Activated T-cell treated with anti-CD3 and anti-CD28 coated beads, Interleukin-2, amount 50 U/mL, for 48 hours (primary cell): Measurements from ENCODE around the gene TAOK2.
A peak's percentile ranks its signal among the peaks of the same experiment; 100 is the strongest.
"Not testable (repeated sequence)": the region's sequence is repeated elsewhere in the genome, so short reads cannot be mapped to it uniquely, and the experiment has no call there.

Source experiments
- DNase-seq, 2 experiments: peaks; one replicate each; pipeline ENCODE4 v3.0.0-alpha.2; 2020

Gene TAOK2

DNA sequence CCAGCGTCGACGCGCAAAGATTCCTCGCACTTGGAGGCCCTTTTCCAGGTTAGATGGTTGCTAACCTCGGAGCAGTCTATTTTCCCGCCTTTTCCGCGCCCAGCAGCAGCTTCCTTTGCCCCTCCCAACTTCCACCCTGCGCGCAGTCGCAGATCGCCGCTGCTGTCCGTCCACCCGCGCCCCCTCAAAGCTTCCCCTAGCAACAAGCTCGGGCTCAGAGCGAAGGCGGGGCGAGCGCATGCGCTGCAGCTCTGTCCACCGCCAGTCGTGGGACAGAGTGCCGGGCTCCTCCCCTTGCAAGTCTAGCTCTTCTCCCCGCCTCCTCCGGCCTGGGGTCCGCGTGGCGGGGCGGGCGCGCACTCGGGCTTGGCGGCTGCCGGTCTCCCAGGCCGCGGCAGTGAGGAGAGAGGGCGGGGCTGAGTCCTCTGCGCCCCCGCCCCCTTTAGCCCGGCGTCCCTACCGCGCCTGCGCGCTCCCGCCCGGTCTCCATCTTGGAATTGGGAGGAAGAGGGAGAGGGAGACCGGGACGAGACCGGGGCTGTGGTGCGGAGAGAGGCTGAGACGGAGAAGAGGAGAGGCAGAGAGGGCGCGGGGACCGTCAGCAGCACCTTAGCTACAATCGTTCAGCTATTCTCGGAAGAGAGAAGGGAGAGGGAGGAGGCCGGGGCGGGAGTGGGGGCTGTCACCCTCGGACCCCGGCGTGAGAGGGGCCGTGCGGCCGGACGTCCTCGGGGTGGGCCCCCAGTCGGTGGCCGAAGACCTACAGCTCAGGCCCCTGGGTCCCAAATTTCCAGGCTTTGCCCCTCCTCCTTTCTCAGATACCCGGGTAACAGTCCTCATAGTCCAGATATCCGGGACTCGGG, at the start of gene TAOK2:
Gene TAOK2 (plus strand): TSS at position 485 of the 863 bp plus-strand sequence. CDS start 3,905 bp downstream, outside the sequence.
- DNase-seq = peak; percentile 97 to 99

DNA sequence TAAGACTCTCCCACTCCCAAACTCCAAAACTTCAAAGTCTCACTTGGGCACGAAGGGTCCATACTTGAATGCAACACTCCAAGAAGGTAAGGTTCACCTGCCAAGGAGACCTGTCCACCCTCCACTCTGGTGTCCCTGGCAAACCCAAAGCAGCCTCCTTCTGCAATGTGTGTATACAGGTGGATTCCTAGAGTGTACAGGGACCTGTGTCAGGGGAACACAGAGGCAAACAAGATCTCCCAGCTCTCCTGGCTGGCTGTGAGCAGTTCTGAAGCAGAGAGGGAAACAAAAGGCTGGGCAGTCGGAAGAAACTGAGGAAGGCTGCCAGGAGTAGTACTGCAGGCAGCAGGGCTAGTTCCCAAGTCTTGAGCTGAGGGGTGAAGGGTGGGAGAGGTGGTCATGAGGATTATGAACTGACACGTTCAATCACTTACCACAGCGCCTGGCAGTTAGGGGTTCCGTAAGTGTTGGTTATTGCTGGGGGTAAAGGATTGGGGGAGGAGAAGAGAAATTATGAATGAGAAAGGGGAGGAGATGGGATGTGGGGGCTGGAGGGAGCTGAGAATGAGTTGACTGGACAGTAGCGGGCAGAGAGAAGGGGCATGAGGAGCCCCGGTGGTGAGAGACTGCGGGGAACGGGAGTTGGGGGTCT, 48.4 kb upstream of the TAOK2 start:
- DNase-seq = peak; percentile 30 to 45

DNA sequence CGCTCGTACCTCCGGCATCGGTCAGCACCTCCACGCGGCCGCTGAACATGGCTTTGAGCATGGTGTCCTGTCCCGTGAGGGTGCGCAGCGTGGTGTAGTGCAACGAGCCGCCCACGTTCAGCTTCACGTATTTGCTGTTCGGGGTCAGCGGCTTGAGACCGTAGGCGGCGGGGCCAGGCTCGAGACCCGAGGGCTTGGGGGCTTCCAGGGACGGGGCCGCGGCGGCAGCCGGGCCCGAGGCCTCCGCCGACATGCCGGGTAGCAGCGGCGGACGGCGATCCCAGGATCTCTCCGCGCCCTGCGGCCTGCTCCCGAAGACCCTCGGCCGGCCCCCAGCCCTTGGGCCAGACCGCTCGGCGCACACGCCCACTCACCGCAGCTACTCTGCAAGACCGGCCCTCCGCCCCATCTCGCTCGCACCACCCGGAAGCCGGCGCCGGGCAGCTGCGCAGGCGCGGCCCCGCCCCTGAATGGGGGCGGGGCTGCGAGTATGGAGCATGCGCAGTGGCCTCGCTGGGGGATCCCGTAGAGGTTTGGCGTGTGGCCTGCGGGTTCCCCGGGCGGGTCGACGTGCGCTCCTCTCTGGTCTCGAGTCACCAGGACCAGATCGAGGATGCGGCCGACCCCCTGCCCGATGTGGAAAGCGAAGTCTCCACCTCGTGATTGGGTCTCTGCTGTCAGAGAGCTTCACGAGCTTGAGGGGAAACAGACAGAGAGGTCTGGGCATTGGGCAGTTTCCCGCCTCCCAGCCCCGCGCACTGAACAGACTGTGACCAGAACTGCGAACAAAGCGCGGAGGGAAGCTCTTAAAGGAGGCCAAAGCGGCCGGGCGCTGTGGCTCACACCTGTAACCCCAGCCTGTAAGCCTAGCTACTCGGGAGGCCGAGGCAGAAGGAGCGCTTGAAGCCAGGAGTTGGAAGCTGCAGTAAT, 47.6 kb upstream of the TAOK2 start, which contains the start of gene KCTD13:
Gene KCTD13 (minus strand): TSS at position 446 of the 930 bp plus-strand sequence. CDS start 193 bp downstream, at position 253.
- DNase-seq = peak; percentile 98

DNA sequence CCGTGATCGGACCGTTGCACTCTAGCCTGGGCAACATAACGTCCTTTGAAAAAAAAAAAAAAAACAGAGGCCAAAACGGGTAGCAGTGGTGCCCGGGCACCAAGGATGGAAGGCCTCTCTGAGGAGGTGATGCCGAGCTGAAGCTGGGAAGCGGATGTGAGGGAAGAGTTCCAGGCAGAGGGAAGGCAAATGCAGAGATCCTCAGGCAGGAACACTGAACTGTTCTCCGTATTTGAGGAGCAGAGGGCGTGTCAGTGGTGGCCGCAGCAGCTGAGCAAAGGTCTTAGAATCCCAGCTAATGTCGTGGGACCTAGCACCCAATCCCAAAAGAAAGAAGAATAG, 47.0 kb upstream of the TAOK2 start:
- DNase-seq = no peak

DNA sequence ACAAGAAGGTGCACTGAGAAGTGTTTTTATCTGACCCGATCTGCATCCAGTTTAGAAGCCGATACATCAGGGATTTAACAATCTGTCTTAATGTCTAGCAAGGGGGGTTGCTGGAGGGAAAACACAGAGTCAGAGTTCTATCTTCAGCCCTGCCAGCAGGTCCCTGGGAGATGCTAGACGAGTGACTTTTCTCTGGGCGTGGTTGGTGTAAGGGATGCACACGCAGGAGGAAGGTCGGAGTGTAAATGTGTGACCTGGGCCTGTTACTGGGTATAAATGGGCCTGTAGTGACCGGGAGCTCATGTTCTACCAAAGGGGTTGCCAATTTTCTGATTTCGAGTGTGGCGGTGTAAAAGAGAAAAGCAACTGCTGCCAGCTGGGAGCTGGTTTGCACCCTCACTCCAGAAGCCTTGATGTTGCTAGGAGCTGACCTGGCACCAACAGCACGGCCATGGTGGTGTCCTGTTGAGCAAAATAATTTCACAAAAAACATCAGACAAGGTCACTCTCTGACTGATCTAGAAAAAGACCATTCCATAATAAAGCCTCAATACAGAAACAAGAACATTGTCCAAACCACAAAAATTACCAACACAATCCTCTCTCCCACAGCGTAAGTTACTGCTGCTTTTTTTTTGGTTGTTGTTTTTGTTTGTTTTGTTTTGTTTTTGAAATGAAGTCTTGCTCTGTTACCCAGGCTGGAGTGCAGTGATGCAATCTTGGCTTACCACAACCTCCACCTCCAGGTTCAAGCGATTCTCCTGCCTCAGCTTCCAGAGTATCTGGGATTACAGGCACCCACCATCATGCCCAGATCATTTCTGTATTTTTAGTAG, 46.4 kb upstream of the TAOK2 start:
- no peak for DNase-seq

DNA sequence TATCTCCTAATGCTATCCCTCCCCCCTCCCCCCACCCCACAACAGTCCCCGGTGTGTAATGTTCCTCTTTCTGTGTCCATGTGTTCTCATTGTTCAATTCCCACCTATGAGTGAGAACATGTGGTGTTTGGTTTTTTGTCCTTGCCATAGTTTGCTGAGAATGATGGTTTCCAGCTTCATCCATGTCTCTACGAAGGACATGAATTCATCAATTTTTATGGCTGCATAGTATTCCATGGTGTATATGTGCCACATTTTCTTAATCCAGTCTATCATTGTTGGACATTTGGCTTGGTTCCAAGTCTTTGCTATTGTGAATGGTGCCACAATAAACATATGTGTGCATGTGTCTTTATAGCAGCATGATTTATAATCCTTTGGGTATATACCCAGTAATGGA, 41.9 kb upstream of the TAOK2 start:
- not testable (repeated sequence) for DNase-seq

DNA sequence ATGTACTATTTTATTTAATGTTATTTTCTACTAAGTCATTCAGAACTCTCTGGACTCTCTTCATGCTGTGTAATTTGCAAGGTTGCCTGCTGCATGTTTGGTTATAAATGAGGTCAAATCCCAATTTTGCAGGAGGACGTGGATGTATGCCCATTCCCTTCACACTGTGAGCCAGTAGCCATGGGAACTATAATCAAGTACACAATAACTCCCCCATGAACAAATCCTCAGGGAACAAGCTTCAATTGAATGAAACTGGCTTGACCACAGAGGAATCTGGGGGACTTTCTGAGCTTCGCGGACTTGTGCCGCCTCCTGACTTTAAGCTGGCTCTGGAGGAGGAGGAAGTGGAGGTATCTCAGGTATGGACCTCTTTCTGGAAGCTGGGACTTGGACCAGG, 33.0 kb upstream of the TAOK2 start:
- no peak for DNase-seq

DNA sequence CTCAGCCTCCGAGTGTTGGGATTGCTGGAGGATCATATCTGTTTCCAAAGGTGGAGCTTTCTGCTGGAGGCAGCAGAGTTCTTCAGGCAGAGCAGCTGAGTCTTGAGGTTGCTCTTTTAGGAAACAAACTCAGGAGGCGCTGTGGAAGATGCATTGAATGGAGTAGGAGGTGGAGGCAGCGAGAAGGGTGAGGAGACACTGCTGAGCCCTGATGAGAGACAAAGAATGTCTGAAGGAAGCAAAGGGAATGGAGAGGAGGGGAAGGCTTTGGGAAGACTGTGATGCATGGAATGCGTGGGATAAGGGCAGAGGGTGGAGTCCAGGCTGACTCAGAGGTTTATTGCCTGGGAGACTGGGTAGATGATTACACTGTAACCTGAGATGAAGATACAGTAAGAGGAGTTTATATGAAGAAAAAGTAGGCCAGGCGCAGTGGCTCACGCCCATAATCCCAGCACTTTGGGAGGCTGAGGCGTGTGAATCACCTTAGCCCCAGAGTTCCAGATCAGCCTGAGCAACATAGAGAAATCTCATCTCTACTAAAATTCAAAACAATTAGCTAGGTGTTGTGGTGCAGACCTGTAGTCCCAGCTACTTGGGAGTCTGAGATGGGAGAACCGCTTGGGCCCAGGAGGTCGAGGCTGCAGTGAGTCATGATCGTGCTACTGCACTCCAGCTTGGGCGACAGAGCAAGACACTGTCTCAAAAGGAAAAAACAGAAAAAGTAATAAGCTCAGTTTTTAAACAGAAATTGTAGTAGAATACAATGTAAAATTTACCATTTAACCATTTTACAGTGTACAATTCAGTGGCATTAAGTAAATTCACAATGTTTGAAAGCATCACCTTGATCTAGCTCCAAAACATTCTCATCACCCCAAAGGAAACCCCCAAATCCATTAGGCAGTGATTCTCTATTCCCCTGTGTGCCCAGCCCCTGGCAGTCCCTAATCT, 29.5 kb upstream of the TAOK2 start:
- no peak for DNase-seq

DNA sequence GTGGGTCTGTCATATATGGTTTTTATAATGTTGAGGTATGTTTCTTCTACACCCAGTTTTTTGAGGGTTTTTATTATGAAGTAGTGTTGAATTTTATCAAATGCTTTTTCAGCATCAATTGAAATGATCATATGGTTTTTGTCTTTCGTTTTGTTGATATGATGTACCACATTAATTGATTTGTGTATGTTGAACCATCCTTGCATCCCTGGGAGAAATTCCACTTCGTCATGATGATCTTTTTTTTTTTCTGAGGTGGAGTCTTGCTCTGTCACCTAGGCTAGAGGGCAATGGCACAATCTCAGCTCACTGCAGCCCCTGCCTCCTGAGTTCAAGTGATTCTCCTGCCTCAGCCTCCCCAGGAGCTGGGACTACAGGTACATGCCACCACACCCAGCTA, 25.8 kb upstream of the TAOK2 start:
- no peak for DNase-seq

DNA sequence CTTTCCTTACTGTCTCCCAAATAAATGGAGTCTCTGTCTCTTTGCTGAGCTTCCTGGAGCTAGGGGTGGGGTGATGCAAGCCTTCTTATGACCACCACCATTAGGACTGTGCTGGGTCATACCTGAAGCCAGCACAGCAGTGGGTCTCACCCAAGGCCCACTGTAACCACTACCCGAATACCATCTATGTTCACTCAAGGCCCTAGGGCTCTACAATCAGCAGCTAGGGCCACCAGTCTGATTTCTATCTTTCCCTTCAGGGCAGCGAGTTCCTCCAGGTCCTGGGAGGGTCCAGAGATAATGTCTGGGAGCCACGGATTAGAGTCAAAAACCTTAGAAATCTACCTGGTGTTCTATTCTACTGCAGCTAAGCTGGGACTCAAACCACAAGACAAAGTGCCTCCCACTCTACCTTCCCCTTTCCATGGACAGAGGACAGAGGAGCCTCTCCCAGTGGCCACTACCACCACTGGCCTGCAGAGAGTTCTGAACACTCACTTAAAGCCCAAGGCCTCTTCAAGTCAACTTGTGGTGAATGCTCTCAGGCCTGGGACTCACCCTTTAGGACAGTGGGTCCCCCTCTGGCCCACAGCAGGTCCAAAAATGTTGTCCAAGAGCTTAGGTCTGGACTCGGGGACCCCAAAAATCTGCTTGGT, 22.7 kb upstream of the TAOK2 start:
- DNase-seq = no peak

DNA sequence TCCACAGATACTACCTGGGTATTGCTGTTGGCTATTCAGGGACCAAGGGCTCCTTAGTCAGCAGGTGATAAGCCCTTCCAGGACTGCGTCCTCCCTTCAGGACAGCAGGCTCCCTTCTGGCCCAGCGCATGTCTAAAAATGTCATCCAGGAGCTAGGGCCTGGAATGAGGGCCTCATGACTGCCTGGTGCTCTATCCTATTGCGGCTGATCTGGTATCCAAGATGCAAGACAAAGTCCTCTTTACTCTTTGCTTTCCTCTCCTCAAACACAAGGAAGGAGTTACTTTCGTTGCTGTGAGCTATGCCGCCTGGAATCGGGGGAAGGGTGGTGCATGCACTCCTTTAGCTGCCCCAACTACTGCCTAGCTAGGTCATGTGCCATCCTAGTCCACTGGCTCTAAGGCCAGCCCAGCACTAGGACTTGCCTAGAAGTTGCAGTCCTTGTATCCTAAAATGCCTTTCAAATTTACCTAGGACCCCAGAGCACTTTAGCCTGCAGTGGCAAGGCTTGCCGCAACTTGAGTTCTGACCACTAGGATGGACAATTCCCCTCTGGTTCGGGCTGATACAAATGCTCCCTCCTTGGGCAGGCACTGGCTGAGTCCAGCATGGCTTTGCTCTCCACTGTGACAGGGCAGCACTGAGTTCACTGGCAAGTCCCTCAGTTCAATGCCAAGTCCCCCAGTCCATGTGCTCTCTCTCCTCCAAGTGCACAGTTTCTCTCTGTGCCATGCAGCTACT, 21.9 kb upstream of the TAOK2 start:
- DNase-seq = no peak

DNA sequence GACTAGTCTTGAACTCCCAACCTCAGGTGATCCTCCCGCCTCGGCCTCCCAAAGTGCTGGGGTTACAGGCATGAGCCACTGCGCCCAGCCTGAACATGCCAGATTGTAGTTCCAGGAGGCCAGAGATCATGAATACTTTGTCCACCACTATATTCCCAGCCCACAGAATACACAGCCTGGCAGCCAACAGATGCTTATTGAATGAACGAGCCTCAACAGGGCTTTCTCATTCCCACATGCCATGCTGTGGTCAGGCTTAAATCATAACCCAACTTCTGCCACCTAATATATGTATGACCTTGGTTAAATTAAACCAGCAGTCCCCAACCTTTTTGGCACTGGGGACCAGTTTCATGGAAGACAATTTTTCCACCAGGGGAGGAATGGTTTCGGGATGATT, 14.9 kb upstream of the TAOK2 start:
- DNase-seq = no peak

DNA sequence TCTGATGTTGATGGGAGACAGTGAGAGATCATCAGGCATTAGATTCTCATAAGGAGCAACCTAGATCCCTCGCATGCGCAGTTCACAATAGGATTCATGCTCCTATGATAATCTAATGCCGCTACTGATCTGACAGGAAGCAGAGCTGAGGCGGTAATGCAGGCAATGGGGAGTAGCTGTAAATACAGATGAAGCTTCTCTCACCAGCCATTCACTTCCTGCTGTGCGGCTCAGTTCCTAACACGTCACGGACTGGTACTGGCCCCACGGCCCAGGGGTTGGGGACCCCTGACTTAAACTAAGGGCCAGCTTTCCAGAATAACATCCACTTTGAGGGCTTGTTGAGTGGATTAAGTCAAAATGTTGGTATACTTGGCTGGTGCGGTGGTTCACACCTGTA, 14.4 kb upstream of the TAOK2 start:
- no peak for DNase-seq

DNA sequence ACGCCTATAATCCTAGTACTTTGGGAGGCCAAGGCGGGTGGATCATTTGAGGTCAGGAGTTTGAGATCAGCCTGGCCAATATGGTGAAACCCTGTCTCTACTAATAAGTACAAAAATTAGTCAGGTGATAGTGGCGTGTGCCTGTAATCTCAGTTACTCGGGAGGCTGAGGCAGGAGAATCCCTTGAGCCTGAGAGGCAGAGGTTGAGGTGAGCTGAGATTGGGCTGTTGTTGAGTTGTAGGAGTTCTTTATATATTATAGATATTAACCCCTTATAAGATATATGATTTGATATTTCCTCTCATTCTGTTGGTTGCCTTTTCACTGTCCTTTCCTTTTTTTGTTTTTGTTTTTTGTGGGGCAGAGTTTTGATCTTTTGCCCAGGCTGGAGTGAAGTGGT, 13.8 kb upstream of the TAOK2 start:
- not testable (repeated sequence) for DNase-seq

DNA sequence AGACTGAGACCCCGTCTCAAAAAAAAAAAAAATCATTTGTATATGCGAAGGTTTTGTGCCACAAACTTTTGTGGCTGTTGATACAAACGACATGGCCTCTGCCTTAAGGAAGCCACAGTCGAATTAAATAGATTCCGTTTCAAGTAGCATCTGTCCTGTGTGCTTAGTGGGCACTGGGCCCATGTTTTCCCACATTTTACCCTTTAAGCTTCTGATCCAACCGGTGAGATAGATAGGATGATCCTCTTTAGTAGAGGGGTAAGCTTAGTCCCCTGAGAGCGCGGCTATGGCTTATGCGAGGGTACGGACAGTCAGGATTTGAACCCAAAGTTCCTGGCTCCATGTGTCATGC, 12.6 kb upstream of the TAOK2 start:
- no peak for DNase-seq

DNA sequence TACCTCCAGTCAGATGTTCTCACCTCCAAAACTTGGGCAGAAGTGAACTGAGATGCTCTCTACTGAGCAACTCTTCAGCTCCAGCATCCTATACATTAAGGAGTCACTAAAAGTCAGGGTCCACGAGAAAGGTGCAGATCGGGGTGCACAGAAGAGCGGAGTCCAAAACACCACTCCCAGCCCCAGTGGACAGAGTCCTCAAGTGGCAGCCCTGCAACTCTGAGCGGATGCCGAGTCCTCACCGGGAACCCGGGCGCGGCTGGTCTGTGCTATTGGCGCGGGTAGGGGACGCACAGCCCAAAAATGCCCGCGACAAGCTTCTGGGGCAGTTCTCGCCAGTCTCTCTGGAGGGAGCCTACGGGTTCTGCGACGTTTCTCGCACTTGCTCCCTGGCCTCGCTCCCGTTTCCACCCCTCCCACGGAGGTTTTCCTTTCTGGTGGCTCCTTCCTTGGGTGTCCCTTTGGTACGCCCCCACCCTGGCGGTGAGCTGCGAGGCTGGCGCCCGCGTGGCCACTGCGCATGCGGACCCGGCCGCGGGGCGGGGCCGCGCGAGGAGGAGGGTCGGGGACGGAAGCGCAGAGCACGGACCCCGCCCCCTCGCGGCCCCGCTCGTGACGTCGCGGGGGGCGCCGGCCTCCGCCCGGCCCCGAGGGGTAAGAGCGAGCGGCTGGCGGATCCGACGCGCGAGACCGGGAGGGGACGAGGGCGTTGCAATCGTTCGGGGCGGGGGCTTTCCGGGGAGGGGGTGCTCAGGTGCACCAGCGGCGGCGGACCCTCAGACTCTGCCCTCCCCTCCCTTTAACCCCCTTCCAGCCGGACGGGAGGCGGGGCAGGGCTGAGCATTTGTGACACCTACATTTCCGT, 12.0 kb upstream of the TAOK2 start, which contains the start of gene TMEM219:
Gene TMEM219 (plus strand): TSS at position 601 of the 865 bp plus-strand sequence. CDS start 1,065 bp downstream, outside the sequence.
- peak; percentile 97 for DNase-seq

DNA sequence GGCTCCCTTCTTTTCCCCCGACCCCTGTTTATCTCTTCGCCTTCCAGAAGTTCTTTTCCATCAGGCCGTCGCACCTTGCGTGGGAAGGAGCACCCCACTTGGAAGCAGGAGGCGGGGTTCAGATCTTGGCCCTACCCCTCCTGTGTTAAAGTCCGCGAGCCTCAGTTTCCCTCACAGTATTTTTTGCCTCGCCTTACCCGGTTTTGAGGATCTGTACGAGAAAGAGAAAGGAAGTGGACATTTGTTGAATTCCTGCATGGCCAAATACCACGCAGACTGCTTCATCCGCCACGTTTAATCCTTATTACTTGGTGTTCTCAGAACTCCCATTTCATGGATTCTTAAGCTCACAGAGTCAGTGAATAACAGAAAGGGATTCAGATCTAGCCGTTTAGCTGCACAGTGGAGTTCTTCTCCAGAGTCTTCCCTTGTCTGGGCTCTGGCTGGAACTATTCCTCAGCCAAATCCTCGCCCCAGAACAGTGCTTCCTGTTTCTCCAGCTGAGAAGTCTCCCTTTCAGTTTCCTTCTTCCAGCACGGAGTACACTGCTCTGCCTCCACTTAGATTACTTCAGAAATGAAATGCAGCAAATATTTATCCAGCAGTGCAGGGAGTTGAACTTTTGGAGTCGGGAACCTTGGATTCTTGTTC, 11.2 kb upstream of the TAOK2 start:
- DNase-seq = no peak
